HG02981 (cell line): Measurements from ENCODE around the gene ABLIM2.
"Not testable (repeated sequence)": the region's sequence is repeated elsewhere in the genome, so short reads cannot be mapped to it uniquely, and the experiment has no call there.

Source experiments
- ATAC-seq: cut with Tn5 transposase; IDR thresholded peaks from one replicate; pipeline ENCODE4 v1.9.1; 2021; ENCODE audit warnings: mild to moderate bottlenecking, moderate library complexity; ENCODE audit not compliant: unreplicated experiment

The ABLIM2 gene

GRCh38 chr4:7922466-7922865 lies 236.1 kb downstream of the ABLIM2 start:
- ATAC-seq = no peak

- ATAC-seq = no peak
These were observed 239.6 kb downstream of the ABLIM2 start for GRCh38 chr4:7918981-7919380.

GRCh38 chr4:7918187-7918586 lies 240.4 kb downstream of the ABLIM2 start:
- ATAC-seq = not testable (repeated sequence)

GRCh38 chr4:7917669-7918068 lies 240.9 kb downstream of the ABLIM2 start:
- no peak for ATAC-seq

- ATAC-seq = no peak
These were observed 242.8 kb downstream of the ABLIM2 start for GRCh38 chr4:7915875-7916242.
